HG02840 (cell line): Measurements from ENCODE around the gene CFAP299.
"Not testable (repeated sequence)": the region's sequence is repeated elsewhere in the genome, so short reads cannot be mapped to it uniquely, and the experiment has no call there.

ENCODE experiments used
- ATAC-seq: cut with Tn5 transposase; IDR thresholded peaks from one replicate; pipeline ENCODE4 v1.9.1; 2021; ENCODE audit warnings: mild to moderate bottlenecking, moderate library complexity, moderate number of reproducible peaks; ENCODE audit not compliant: unreplicated experiment, low FRiP score

Gene CFAP299

DNA sequence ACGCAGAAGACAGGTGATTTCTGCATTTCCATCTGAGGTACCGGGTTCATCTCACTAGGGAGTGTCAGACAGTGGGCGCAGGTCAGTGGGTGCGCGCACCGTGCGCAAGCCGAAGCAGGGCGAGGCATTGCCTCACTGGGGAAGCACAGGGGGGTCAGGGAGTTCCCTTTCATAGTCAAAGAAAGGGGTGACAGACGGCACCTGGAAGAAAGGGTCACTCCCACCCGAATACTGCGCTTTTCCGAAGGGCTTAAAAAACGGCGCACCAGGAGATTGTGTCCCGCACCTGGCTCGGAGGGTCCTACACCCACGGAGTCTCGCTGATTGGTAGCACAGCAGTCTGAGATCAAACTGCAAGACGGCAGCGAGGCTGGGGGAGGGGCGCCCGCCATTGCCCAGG, 352.2 kb downstream of the CFAP299 start:
- ATAC-seq = not testable (repeated sequence)

- no peak for ATAC-seq
These were observed 358.6 kb downstream of the CFAP299 start for GRCh38 chr4:80694171-80694570.

DNA sequence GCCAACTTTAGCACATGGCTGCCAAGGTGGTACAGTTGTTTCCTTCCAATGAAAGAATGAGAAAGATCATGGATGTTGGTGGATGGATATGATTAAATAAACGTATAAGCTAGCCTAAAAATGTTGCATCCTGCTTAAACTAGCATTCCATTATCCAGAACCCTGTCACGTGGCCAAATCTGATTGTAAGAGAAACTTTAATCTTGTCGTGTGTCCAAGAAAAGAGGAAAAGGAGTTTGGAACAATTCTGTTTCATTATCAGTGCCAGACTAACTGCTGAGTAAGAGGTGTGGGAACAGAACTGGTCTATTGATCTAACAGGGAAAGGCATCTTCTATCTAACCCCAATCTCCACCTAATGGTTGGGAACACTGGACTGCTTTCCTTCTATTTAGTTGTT, 369.8 kb downstream of the CFAP299 start:
- ATAC-seq = no peak

GRCh38 chr4:80709082-80709869, 373.7 kb downstream of the CFAP299 start:
- ATAC-seq = no peak

DNA sequence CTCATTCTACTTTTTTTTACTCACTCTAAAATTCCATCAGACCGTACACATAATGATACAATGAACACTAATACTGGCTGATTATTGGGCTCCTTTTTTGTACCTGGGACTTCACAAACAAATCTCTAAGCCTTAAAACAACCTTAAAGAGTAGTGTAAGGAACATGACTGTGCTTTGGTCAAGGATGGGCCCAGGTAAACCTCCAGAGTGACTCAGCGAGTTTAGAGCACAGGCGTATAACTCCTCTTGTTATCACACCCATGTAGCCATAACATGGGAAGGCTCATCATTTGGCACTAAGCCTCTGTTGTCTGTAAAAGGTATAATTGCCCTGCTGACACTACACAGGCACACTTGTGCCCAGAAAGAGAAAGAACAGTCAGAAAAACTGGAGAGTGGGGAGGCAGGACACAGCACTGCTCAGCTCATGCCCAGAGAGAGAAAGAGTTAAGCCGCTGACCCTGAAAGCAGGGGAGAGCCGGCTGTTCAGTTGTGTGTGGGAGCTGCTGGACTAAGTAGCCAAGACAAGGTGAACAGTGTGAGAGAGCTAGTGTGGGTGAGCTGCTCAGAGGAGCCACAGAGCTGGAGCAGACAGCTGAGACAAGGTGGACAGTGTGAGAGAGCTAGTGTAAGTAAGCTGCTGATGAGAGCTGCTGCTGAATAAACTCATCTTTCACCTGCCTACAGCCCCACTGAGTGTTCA, 375.4 kb downstream of the CFAP299 start:
- ATAC-seq = no peak

DNA sequence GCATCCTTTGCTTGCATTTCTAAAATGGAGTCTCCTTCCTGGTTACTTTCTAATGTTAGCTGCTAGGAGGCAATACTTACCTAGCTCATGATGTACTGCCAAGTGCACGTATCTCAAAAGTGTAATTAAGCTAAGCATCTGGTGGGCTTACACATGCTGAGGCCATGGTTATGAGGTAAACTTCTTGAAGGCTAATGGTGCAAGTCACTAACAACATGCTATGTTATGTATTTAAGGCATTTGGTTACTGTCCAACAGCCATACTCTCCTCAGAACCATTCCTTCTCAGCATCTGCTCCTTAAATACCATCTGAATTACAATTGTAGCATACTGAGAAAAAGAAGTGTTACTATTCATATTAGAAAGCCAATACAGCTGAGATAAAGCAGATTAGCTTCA, 376.4 kb downstream of the CFAP299 start:
- no peak for ATAC-seq

DNA sequence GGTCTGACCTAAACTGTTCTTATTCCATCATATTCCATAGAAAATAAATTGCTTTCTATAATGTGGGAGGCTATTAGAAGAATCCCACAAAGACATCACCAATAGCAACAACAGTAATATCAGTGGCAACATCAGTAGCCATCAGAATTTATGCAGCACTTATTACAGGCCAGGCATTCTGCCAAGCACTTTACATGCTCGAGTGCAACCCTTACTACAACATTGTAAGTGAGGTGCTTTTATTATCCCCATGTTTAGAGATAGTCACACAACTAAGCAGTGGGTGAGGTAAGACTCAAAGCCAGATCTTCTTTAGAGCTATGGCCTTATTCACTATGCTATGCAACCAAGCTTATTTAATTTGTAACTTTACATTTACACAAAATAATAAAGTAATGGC, 377.9 kb downstream of the CFAP299 start:
- no peak for ATAC-seq

- ATAC-seq = no peak
These were observed 381.7 kb downstream of the CFAP299 start for GRCh38 chr4:80717204-80717603.

DNA sequence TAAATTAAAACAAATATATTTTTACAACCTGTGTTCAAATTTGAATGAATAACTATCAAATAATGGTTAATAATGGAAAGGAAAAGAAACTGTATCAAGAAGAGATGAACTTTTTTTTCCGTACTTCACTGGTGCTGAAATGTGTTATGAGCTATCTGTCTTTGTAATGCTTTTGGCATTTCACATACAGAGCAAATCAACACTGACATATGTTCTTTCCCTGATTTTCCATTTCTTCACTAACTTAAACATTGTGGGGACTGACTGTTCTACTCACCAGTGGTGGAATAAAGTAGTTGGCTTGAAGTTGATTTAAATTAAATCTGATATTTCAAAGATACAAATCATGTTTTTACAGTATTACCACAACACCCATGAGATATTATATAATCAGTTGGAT, 390.9 kb downstream of the CFAP299 start:
- ATAC-seq = no peak

GRCh38 chr4:80730158-80730557, 394.6 kb downstream of the CFAP299 start:
- no peak for ATAC-seq

DNA sequence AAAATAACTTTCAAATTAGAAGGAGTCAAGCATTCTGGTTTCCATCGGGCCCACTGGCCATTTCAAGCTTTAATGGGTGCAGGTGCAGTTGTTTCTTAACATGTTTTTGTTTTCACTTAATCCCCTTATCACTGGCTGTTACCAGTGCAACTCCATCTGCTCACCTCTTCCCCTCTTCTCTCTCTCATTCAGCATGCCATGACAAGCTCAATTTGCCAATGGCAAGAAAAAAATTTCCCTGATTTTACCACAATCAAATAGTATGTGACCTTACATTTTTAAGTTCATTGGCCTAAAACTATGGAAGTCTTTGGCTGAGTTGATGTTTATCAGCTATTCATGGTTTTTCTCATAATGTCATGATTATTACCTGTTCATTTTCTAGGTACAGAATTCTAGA, 395.9 kb downstream of the CFAP299 start:
- no peak for ATAC-seq

DNA sequence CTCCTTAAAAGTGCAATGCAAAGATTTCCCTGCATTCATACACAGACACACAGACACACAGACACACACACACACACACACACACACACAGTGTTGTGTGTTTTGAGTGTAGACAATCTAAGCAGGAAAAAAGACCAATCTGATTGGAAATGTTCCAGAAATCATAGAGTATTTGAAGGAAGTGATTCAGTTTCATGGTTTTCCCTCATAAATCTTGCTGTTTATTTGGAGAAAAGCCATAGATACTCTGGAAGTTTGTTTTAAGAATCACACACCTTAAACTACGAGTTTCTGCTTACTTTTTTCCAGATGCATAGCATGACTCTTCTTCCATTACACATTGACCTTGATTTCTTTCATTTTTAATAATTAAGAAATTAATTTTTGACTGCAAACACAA, 396.5 kb downstream of the CFAP299 start:
- no peak for ATAC-seq

- ATAC-seq = no peak
These were observed 404.8 kb downstream of the CFAP299 start for GRCh38 chr4:80740375-80740774.

- ATAC-seq = not testable (repeated sequence)
These were observed 414.0 kb downstream of the CFAP299 start for GRCh38 chr4:80749558-80749957.

DNA sequence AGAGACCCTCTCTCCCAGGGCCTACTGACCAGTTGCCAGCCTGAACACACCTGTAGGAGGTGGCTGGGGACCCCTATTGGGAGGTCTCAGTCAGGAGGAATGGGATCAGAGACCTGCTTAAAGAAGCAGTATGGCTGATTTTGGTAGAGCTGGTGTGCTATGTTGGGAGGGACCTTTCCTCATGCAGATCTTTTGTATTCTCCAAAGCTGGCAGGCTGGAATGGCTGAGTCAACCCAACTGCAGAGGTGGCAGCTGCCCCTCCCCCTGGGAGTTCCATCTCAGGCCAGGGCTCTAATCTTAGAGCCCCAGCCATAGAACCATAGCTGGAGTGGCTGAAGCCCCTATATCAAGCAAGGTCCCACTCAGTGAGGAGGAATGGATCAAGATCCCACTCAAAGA, 415.7 kb downstream of the CFAP299 start:
- no peak for ATAC-seq

- no peak for ATAC-seq
These were observed 432.4 kb downstream of the CFAP299 start for GRCh38 chr4:80767944-80768343.

- ATAC-seq = no peak
These were observed 440.6 kb downstream of the CFAP299 start for GRCh38 chr4:80776168-80776567.

GRCh38 chr4:80781431-80781830, 445.9 kb downstream of the CFAP299 start:
- ATAC-seq = no peak

DNA sequence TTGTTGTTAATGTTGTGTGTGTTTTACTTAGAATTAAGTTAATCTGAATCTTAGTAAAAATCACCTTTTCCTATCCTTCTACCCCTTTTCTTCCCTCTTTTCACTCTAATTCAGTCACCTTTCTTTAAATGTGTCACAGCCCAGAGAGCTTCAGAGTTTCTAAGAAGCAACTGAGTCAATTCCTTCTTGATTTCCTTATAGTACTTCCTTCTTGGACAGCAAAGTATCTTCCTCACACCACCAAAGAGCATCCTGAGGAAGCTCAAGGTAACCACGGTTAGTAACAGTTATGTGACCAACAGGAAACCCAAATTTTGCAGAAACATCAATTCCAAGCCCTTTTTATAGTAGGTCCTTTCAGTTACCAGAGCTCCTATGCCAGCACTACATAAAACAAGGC, 451.8 kb downstream of the CFAP299 start:
- no peak for ATAC-seq

DNA sequence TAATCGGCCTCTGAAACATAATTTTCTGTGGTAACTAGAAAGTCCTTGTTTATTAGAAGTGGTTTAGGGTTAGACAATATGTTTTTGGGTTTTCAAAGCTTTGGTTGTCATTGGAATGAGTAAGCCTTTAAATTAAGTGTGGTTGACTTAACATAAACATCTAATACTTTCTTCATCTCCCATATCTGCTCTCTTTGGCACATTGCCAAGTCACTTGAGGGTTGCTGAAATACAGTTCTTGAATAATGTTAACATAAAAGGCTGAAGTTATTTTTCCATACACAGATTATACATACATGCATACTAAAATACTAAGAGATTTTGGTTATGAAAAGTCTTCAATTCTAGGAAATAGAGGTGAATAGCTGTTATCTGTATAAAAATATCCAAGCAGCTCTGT, 453.3 kb downstream of the CFAP299 start:
- ATAC-seq = no peak

GRCh38 chr4:80790152-80790551, 454.6 kb downstream of the CFAP299 start:
- ATAC-seq = no peak

GRCh38 chr4:80793660-80794059, 458.1 kb downstream of the CFAP299 start:
- not testable (repeated sequence) for ATAC-seq
